GM12873 (cell line): ENCODE measurements around the gene MTMR1.

Source experiments
- TF ChIP-seq, protein P1 (sequence below): IDR thresholded peaks from 2 replicates; pipeline ENCODE4 v1.5.1; 2012; ENCODE audit warnings: low read depth, mild to moderate bottlenecking, moderate library complexity, low read length, control low read depth; ENCODE audit not compliant: insufficient read depth; ENCODE audit errors: missing control alignments

The MTMR1 gene

DNA sequence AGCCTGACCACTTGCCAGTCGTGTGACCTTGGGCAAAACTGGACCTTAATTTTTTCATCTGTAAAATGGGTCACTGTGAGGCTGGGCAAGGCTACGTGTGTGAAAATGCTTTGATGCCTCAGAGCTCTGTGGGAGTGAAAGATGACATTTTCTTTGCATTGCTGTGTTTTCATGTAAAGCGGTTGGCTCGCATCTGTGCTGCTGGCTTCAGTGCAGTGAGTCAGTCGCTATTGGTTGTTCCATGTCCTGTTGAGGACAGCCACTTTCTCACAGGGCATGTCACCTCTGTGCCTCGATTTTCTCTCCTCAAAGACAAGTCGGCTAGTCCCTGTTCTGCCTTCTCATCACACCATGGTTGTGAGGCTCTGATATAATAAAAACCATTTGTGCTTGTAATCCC, 4.4 kb downstream of the MTMR1 start:
- TF ChIP-seq, protein P1, sequence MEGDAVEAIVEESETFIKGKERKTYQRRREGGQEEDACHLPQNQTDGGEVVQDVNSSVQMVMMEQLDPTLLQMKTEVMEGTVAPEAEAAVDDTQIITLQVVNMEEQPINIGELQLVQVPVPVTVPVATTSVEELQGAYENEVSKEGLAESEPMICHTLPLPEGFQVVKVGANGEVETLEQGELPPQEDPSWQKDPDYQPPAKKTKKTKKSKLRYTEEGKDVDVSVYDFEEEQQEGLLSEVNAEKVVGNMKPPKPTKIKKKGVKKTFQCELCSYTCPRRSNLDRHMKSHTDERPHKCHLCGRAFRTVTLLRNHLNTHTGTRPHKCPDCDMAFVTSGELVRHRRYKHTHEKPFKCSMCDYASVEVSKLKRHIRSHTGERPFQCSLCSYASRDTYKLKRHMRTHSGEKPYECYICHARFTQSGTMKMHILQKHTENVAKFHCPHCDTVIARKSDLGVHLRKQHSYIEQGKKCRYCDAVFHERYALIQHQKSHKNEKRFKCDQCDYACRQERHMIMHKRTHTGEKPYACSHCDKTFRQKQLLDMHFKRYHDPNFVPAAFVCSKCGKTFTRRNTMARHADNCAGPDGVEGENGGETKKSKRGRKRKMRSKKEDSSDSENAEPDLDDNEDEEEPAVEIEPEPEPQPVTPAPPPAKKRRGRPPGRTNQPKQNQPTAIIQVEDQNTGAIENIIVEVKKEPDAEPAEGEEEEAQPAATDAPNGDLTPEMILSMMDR = no peak

DNA sequence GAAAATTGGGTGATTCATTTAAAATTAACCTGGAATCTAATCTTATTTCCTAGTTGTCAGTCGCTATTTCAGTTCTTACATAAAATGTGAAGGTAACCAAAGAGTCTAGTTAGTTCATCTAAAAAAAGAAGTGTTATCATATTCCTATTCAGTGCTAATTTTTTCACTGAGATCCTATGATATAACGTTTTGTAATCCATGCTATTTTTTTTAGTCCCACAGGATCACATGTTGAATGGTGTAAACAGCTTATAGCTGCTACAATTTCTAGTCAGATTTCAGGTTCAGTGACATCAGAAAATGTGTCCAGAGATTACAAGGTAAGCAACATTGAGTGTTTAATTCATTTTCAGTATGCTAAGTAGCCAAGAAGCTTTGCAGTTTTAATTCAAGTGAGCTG, 5.8 kb downstream of the MTMR1 start:
- TF ChIP-seq, protein P1 = no peak

DNA sequence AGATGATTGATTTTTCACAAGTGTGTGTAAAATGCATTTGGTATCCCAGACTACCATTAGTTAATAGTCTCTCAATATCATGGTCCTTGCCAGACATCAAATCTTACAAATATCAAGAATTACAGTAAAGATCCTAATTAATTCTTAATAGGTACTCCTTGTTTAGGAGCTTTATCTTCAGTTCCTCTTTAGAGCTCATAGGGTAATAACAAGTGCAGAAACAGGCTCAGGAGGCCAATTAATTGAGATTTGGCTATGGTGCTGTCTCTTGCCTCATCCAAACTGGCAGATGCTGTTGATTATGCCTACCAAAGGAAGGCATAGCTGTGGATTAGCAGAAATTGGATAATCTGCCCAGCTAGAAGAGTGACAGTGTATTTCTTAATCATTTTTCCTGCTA, 6.9 kb downstream of the MTMR1 start:
- TF ChIP-seq, protein P1 = no peak

DNA sequence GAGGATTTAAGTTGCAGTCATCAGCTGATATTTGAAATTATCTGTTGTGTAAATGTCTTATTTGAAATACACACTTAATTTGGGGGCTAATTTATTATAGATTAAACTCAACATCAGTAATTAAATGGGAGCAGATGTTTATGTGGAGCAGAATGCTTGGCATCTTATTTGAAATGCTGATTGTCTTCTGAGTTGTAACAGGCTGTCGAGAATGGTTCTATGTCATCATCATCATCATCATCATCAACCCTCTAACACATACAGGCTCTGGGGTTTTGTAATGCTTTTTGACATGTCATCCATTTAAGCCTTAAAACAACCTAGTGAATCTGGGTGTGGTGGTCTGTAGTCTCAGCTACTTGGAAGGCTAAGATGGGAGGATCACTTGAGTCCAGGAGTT, 8.2 kb downstream of the MTMR1 start:
- TF ChIP-seq, protein P1 = no peak

DNA sequence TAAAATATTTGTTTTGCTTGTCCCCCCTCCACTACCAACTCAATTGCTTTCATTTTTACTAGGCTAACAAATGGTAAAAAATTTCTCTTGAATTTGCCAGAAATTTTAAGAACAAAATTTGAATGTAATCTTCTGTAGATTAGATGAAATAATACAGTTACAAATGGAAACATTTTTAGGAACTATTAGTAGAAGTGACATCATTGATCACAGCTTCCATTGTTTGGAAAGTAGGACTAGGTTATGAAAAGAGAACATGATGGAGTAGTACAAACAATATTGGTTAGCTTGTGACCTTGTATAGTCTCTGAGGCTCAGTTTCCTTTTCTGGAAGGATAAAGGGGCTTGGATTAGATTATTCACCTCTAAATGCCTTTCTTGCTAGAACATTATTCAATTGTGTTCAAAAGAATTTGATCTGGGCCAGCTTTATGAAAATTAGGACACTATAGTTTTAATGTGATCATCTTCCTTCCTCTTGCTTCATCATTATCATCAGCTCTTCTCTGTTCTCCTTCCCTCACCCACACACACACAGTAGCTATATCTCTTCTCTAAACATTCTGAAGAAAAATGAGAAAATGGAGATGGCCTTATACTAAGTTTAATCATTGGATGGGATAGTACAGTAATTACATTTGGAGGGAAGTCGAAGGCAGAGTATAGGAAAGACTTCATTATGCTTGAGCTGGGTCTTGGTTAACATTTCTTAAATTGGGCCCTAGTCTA, 9.9 kb downstream of the MTMR1 start:
- TF ChIP-seq, protein P1 = no peak

DNA sequence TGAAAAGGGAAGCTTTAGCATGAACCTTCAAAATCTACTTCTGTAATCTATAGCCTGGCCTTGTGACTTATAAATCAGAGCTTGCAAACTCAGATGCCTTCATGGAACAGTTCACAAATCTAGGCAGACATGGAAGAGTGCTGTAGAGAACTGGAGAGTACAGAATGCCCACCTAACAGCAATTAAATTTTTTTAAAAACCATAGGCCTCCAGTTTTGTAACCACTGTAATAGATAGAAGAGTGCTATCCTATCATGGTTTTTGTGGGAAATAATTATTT, 10.4 kb downstream of the MTMR1 start:
- TF ChIP-seq, protein P1 = no peak

DNA sequence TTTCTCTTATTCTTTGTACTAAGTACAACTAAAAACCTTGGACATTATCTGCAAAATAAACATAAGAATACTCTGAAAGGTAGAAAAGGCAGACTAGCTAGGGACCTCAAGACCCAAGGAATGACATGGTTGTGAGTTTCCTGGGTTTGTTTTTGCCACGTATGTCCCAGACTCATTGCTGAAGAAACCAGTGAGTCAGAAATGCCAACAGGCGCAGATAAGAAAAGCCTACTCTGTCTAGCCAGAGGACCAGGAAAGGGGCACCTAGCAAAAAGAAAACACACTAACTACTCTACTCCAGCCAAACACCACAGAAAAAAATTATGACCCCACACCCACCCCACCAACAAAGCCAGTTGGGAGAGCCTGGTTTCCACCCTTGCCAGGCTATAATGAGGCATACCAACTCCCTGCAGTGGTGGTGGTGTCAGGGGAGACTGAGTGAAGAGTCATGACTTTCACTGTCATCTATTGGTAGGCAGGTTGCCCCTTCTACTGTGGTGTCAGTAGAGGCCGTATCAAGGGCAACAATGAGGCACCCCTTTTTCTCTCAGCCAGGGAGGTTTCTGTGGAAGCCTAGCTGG, 10.9 kb downstream of the MTMR1 start:
- TF ChIP-seq, protein P1 = no peak

DNA sequence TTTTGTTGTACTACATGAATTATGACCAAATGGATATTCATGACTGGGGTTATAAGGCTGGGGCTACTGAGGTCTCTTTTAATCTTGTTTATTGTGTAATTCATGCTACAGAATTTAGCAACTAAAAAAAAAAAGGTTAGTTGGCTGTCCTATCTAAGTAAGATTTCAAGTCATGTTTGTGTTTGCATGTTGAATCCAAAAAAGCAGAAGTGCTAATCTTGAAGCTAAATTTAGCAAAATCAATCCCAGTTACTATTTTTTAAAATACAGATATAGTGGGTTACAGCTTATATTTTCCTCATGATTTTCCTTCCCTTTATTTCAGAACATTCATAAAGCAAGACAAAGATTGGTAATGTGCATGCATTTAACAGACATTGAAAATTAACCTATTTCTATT, 19.4 kb downstream of the MTMR1 start:
- TF ChIP-seq, protein P1 = no peak
